HepG2 (cell line): Measurements from ENCODE around the gene POLR1C. TPM values are rescaled to one million over a fixed set of nuclear protein-coding genes. Genes with fewer than 3 reads are reported as not detected.
A peak's percentile ranks its signal among the peaks of the same experiment; 100 is the strongest.

ENCODE experiments used
- CCAR2 ChIP-seq: fragments of 200-400 bp; formaldehyde crosslinking; optimal IDR thresholded peaks from 2 replicates; pipeline ENCODE3; 2018; ENCODE audit warnings: low read depth, mild to moderate bottlenecking, low read length, moderate library complexity
- HIC2 ChIP-seq: sonication (generic); formaldehyde crosslinking; IDR thresholded peaks from 2 replicates; pipeline ENCODE4 v1.9.0; 2022; ENCODE audit warnings: low read depth, missing genetic modification reagents
- PLSCR1 ChIP-seq: sonication (generic); formaldehyde crosslinking; IDR thresholded peaks from 2 replicates; pipeline ENCODE4 v1.5.0; 2020; ENCODE audit warnings: missing genetic modification reagents, mild to moderate bottlenecking, borderline replicate concordance
- SMARCE1 ChIP-seq: fragments of 450-650 bp; IDR thresholded peaks from 2 replicates; pipeline ENCODE4 v1.6.1; 2017; ENCODE audit warnings: borderline replicate concordance
- SOX5 ChIP-seq: IDR thresholded peaks from 2 replicates; pipeline ENCODE4 v1.6.1; 2016; ENCODE audit warnings: borderline replicate concordance
- TFDP2 ChIP-seq: sonication (generic); formaldehyde crosslinking; IDR thresholded peaks from 2 replicates; pipeline ENCODE4 v1.4.0; 2020; ENCODE audit warnings: missing genetic modification reagents
- THYN1 ChIP-seq: sonication (generic); formaldehyde crosslinking; IDR thresholded peaks from 2 replicates; pipeline ENCODE4 v1.8.1; 2023; ENCODE audit warnings: low read depth, mild to moderate bottlenecking, moderate library complexity, missing genetic modification reagents, borderline replicate concordance
- ZBTB44 ChIP-seq: sonication (generic); formaldehyde crosslinking; IDR thresholded peaks from 2 replicates; pipeline ENCODE4 v1.4.0; 2020; ENCODE audit warnings: missing genetic modification reagents
- ZFP82 ChIP-seq: sonication (generic); formaldehyde crosslinking; IDR thresholded peaks from 2 replicates; pipeline ENCODE4 v1.5.1; 2020; ENCODE audit warnings: mild to moderate bottlenecking, missing genetic modification reagents, borderline replicate concordance
- ZNF569 ChIP-seq: sonication (generic); formaldehyde crosslinking; IDR thresholded peaks from 2 replicates; pipeline ENCODE4 v1.5.0; 2020; ENCODE audit warnings: mild to moderate bottlenecking, missing genetic modification reagents, moderate library complexity, borderline replicate concordance
- ZNF570 ChIP-seq: sonication (generic); formaldehyde crosslinking; IDR thresholded peaks from 2 replicates; pipeline ENCODE4 v1.4.0; 2020; ENCODE audit warnings: mild to moderate bottlenecking, missing genetic modification reagents, borderline replicate concordance
- ZNF772 ChIP-seq: sonication (generic); formaldehyde crosslinking; IDR thresholded peaks from 2 replicates; pipeline ENCODE4 v1.5.0; 2020; ENCODE audit warnings: mild to moderate bottlenecking, missing genetic modification reagents
- ZNF781 ChIP-seq: sonication (generic); formaldehyde crosslinking; IDR thresholded peaks from 2 replicates; pipeline ENCODE4 v1.5.1; 2020; ENCODE audit warnings: borderline replicate concordance, mild to moderate bottlenecking, missing genetic modification reagents; ENCODE audit errors: not compliant biosample characterization
- ZNF850 ChIP-seq: sonication (generic); formaldehyde crosslinking; conservative IDR thresholded peaks from 2 replicates; pipeline ENCODE4 v1.9.0; 2021; ENCODE audit warnings: mild to moderate bottlenecking, missing genetic modification reagents
- polyA plus RNA-seq, 8 experiments: library from polyadenylated mRNA; depleted of rRNA in 3 of 8; stranded (reverse) in 7 of 8; unstranded in 1 of 8; fragments of >200 nt; fragmentation: Illumina TruSeq in 4 of 8; extraction: Trizol in 4 of 8; gene quantifications; 2 replicates each; pipeline versions ENCODE4 v1.2.1 to v1.2.3, GENCODE V29; 2011 to 2016; ENCODE audit warnings: low read depth in 4 of 8, missing spikeins in 1 of 8, mixed read lengths in 1 of 8; ENCODE audit not compliant: insufficient read depth in 1 of 8
- total RNA-seq, 5 experiments: library from RNA; depleted of rRNA; stranded (reverse); fragments of >200 nt; fragmentation: Illumina TruSeq; extraction: Trizol; gene quantifications; 2 replicates each; pipeline ENCODE4 v1.2.3, GENCODE V29; 2016; ENCODE audit warnings: low read depth in 1 of 5
- TF ChIP-seq, protein P1 (sequence below): sonication (generic); formaldehyde crosslinking; IDR thresholded peaks from 2 replicates; pipeline ENCODE4 v1.4.0; 2020; ENCODE audit warnings: mild to moderate bottlenecking, missing genetic modification reagents, borderline replicate concordance

Gene POLR1C
- total and polyA plus RNA-seq, 2 of the 13 experiments (the other 11 are each of a cell fraction or from before 2014, with no cell fraction given) = 62.6 to 72.2 TPM

GRCh38 chr6:43509984-43510826 lies 6.7 kb upstream of the POLR1C start, which contains the start of gene LRRC73 (continued):
- TF ChIP-seq HIC2 (no peak), TFDP2 (CRISPR knock-in tag) (0 out of 2 replicates have a peak, but pooled peaks have one; percentile 17), ZFP82 (CRISPR knock-in tag) (0 out of 2 replicates have a peak, but pooled peaks have one; percentile 58), ZNF570 (CRISPR knock-in tag) (no peak), SMARCE1 (no peak), THYN1 (CRISPR knock-in tag) (no peak), ZNF772 (CRISPR knock-in tag) (peak; percentile 49; the same call in 1 of the 2 replicates), ZNF569 (CRISPR knock-in tag) (no peak), SOX5 (no peak), ZBTB44 (CRISPR knock-in tag) (no peak), ZNF781 (no peak), PLSCR1 (CRISPR knock-in tag) (no peak), ZNF850 (CRISPR knock-in tag) (no peak), CCAR2 (no peak)
- TF ChIP-seq, protein P1, sequence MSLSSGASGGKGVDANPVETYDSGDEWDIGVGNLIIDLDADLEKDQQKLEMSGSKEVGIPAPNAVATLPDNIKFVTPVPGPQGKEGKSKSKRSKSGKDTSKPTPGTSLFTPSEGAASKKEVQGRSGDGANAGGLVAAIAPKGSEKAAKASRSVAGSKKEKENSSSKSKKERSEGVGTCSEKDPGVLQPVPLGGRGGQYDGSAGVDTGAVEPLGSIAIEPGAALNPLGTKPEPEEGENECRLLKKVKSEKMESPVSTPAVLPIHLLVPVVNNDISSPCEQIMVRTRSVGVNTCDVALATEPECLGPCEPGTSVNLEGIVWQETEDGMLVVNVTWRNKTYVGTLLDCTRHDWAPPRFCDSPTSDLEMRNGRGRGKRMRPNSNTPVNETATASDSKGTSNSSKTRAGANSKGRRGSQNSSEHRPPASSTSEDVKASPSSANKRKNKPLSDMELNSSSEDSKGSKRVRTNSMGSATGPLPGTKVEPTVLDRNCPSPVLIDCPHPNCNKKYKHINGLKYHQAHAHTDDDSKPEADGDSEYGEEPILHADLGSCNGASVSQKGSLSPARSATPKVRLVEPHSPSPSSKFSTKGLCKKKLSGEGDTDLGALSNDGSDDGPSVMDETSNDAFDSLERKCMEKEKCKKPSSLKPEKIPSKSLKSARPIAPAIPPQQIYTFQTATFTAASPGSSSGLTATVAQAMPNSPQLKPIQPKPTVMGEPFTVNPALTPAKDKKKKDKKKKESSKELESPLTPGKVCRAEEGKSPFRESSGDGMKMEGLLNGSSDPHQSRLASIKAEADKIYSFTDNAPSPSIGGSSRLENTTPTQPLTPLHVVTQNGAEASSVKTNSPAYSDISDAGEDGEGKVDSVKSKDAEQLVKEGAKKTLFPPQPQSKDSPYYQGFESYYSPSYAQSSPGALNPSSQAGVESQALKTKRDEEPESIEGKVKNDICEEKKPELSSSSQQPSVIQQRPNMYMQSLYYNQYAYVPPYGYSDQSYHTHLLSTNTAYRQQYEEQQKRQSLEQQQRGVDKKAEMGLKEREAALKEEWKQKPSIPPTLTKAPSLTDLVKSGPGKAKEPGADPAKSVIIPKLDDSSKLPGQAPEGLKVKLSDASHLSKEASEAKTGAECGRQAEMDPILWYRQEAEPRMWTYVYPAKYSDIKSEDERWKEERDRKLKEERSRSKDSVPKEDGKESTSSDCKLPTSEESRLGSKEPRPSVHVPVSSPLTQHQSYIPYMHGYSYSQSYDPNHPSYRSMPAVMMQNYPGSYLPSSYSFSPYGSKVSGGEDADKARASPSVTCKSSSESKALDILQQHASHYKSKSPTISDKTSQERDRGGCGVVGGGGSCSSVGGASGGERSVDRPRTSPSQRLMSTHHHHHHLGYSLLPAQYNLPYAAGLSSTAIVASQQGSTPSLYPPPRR (CRISPR knock-in tag) = 0 out of 2 replicates have a peak, but pooled peaks have one; percentile 39
